Activated T-cell treated with anti-CD3 and anti-CD28 coated beads for 24 hours (primary cell): ENCODE data around the gene CPM.

Source experiments
- DNase-seq: peaks from one replicate; pipeline ENCODE4 v3.0.0-alpha.2; 2020; ENCODE audit warnings: low read depth

The CPM gene

GRCh38 chr12:68932961-68933893, at the start of gene CPM:
Gene CPM (minus strand): TSS chr12:68933171. CDS start chr12:68932837, 334 bp downstream.
- peak; percentile 69 for DNase-seq

- no peak for DNase-seq
These were observed 48.5 kb upstream of the CPM start for GRCh38 chr12:68981516-68981915.

- no peak for DNase-seq
These were observed 47.7 kb upstream of the CPM start for GRCh38 chr12:68980476-68981212.

GRCh38 chr12:68978678-68979077, 45.7 kb upstream of the CPM start:
- DNase-seq, result no peak

- DNase-seq, result no peak
These were observed 45.1 kb upstream of the CPM start for GRCh38 chr12:68977909-68978610.

- no peak for DNase-seq
These were observed 44.4 kb upstream of the CPM start for GRCh38 chr12:68977335-68977734.

GRCh38 chr12:68976395-68976841, 43.4 kb upstream of the CPM start:
- no peak for DNase-seq

GRCh38 chr12:68975811-68976210, 42.8 kb upstream of the CPM start:
- DNase-seq, result no peak

- no peak for DNase-seq
These were observed 39.6 kb upstream of the CPM start for GRCh38 chr12:68972595-68972994.

- DNase-seq, result no peak
These were observed 38.4 kb upstream of the CPM start for GRCh38 chr12:68971404-68971803.

- no peak for DNase-seq
These were observed 38.0 kb upstream of the CPM start for GRCh38 chr12:68970951-68971350.

GRCh38 chr12:68970306-68970705, 37.3 kb upstream of the CPM start:
- no peak for DNase-seq

- DNase-seq, result no peak
These were observed 34.1 kb upstream of the CPM start for GRCh38 chr12:68967046-68967445.

GRCh38 chr12:68963856-68964745, 31.1 kb upstream of the CPM start:
- no peak for DNase-seq

- no peak for DNase-seq
These were observed 30.2 kb upstream of the CPM start for GRCh38 chr12:68962877-68963855.

GRCh38 chr12:68959891-68960464, 27.0 kb upstream of the CPM start:
- DNase-seq, result no peak

- DNase-seq, result no peak
These were observed 26.3 kb upstream of the CPM start for GRCh38 chr12:68959143-68959858.

GRCh38 chr12:68958322-68958721, 25.4 kb upstream of the CPM start:
- peak; percentile 46 for DNase-seq

- no peak for DNase-seq
These were observed 24.3 kb upstream of the CPM start for GRCh38 chr12:68957273-68957672.
